Left renal cortex interstitium (tissue), 4 donors: ENCODE data around the gene WIPF1. TPM values are rescaled to one million over a fixed set of nuclear protein-coding genes. Genes with fewer than 3 reads are reported as not detected.

Experiments
- DNase-seq, 4 donors: peaks; one replicate each; pipeline ENCODE4 v3.0.0-alpha.2; 2013; ENCODE audit warnings: low read depth in 4 of 4, low spot score in 2 of 4, missing footprints in 1 of 4
- polyA plus RNA-seq, 4 donors: library from polyadenylated mRNA; unstranded; fragments of 120-200 nt; gene quantifications; one replicate each; pipeline ENCODE4 v1.2.1, GENCODE V29; 2013; ENCODE audit not compliant: insufficient read length in 4 of 4

Gene WIPF1
- polyA plus RNA-seq, 4 donors = 24.1 to 28.0 (median 26.4) TPM

DNA sequence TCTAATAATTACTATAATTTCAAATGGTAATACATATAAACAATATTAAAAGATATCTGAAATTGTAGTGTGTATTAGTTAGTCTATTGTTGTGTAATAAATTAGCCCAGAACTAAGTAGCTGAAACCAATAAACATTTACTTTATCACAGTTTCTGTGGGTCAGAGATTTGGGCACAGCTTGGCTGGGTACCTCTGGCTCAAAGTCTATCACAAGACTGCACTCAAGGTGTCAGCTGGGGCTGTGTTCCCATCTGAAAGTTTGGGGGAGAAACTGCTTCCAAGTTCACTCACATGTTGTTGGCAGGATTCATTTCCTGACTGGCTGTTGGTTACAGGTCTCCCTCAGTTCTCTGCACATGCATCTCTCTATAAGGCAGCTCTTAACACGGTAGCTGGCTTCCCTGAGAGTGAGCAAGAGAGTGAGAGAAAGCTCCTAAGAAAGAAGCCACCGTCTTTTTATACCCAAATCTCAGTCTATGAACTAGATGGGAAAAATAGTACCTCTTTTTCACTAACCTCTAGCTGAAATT lies 25.6 kb upstream of the WIPF1 start:
- no peak for DNase-seq

DNA sequence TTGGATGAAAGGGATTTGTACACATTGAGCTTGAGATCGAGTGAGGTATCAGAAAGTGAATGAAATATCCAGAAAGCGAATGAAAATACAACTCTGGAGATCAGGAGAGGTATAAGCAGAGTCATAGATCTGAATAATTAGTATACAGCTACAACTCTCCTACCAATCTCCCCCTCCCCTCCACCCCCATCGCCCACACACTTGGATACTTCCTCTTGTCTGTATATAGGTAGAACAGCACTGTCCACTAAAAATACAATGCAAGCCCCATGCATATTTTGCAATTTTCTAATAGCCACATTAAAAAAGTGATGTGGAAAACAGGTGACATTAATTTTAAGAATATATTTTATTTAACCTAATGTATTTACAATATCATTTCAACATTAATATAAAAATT lies 23.7 kb upstream of the WIPF1 start:
- no peak for DNase-seq

DNA sequence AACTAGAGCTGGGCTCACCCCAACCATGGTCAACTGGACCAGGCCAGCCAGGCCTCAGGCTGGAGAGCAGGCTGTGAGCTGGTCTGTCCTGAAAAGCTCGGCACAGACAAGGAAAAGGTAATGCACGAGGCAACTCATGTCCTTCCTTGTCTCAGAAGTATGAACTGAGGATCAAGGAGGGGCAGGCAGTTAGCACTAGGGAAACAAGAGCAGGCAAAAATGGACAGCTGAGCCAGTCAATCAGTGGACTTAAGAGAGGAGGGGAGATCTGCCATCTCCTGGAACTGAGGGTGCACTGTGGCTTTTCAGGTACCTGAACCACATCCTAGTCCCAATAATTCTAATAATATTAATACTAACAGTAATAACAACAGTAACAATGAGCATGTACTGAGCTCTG lies 20.6 kb upstream of the WIPF1 start:
- DNase-seq = no peak

DNA sequence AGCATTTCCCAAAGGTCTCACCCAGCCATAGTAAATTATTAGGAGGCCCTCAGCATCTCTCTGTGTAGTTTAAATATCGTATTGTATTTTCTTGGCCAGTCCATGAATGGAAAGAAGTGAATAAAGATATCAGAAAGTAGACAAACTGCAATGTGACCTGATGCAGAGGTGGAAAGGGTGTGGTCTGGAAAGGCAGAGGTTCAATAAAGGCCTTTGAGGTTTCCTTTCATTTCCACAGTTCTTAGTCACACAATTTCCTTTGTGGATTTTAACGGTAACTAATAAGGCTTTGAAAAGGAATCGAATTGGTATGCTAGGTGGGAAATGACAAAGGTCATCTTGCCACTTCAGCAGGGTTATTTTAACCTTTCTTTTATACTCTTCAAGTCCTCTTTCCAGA lies 20.1 kb upstream of the WIPF1 start:
- DNase-seq = no peak

DNA sequence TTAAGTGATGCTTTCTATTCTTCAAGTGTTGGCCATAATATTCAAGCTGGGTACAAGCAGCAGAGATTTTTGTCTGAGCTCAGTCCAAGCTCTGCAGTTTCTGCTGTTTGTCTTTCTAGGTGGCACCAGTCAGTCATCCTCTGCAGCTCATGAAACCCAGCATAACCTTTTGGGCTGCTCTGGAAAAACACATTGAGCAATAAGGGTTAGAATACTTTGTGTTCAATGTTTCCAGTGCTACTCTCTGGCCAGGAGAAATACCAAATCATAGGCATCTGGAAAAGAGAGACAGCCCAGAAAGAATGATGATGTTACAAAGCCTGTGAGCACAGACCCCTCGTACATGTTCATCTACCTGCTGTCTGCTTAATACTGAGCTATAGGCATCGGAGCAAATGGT lies 19.5 kb upstream of the WIPF1 start:
- DNase-seq = no peak

DNA sequence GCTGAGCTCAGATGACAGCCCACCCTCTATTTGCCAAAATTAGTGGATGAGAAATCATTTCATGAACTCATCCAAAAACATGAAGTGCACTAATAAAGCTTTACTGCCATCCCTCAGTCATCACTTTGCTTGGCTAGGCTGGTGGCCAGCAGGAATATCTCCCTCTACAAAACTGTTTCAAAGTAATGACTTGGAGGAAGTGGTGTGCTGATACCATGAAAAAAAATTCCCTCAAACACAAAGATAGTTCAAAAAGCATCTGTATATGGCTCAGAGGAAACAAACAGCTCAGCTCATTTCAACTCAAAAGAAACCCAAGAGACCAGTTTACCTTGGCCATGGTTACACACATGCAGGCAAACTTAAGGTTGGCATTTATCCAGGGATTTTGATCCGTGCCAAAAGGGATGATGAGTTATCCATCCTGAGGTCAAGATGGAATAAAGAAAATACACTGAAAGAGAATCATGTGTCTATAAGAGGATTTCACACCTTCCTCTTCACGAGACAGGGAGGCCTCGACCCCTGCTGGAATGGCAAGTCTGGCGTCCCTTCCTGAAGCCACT lies 18.4 kb upstream of the WIPF1 start:
- DNase-seq = no peak

DNA sequence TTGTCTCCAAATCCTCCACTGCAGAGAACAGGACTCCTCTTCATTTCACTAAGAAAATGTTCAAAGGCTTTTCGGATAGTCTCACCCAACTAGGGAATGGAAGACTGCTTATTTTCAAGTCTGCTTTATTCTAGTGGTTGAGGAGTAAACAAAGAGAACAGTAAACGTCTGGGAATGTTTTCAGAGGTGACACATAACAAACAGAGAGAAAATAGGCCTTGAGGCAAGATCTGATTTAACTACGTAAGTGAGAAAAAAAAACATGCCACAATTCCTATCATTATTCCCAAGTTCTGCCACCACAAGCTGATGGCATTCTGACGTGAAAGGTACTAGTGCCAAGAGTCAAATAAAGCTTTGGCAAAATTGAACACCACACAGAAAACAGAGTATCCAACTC lies 16.7 kb upstream of the WIPF1 start:
- DNase-seq = no peak

DNA sequence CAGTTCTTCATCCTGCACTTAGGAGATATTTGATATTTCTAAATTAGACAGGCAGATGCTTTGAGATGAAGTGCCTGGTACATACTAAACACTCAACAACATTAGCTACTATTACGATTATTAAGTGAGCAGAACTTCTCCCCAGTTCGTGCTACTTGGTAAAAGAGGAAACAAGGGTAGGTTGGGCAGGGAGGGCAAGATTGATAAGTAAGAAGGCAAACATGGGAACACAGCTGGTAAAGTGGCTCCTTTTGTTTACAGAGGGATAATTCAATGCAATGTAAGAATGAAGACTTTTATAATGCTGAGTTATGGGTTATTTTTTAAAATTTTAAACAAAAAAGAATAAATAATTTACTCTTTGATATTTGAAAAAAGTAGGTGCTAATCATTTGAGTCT lies 15.9 kb upstream of the WIPF1 start:
- DNase-seq = no peak

DNA sequence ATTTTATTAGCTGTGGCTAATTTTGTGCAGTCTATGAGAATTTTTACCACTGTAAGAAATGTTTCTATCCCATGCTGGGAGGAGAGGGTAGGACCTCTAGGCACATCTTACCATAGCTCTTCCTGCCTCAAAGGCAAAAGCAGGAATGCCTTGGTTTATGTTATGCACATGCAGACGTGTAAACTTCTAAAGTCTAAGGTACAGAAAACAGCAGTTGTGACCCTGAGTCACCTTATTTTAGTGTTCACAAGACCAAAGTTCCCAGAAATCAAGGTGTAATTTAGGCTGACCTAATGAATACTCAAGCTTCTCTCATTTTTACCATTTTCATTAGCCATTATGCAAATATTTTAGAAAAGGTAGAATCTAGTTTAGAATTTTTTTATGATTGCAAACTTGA lies 15.4 kb upstream of the WIPF1 start:
- no peak for DNase-seq

DNA sequence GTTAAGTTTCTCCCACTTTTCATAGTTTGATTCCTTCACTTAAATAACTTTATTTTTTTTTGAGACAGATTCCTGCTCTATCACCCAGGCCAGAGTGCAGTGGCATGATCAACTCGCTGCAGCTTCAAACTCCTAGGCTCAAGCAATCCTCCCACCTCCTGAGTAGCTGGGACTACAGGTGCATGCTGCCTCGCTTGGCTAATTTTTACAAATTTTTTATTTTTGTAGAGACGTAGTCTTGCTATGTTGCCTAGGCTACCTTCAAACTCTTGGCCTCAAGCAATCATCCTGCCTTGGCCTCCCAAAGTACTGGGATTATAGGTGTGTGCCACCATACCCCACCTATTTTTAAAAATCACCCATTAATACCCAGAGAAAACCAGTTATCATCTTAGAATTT lies 14.2 kb upstream of the WIPF1 start:
- no peak for DNase-seq

DNA sequence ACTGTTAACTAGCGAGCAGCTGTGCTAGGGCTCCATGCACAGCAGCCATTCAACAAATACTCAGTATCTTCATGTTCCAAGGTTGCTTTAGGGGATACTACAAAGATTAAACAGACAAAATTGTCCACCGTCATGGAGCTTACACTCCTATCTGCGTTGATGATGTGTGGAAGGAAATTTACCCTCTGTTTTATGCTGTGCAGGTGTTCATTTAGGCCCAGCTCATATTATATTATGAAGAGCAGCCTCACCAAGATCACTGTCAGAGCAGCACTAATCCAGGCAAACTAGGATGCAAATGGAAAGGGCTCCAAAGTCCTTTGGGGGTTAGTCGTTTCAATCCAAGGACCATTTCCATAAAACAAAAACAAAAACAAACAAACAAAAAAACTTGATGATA lies 13.4 kb upstream of the WIPF1 start:
- no peak for DNase-seq

DNA sequence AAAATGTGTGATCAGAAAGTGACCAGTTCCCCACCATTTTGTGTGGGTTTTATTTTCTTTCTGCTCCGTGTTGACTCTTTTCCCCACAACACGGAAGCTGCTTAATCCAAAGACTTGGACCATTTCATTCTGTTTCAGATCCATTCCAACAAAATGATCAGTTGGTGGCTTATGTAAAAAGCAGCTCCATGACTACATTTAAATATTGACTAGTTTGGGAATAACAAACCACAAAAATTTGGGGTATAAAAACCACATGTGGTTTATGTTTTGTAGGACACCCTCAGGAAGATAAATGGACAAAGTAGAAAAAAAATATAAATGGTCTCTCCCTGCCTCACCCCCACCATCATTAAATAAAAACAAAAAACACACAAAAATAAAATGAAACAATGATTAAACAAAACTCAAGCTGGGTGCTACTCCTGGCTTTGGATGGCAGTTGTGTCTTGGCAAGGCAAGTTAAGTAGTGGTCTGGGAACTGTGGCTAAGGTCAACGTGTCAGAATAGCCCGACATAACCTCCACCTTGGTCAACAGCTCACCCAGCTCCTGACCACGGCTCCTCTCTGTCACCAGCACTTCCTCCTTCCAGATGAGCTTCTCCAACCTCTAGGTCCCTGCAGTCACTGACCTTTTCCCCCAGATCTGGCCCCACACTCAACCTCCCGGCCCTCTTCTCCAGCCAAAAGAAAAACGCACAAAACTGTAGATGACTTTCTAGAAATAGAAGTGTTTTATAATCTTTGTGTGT lies 12.8 kb upstream of the WIPF1 start:
- no peak for DNase-seq

DNA sequence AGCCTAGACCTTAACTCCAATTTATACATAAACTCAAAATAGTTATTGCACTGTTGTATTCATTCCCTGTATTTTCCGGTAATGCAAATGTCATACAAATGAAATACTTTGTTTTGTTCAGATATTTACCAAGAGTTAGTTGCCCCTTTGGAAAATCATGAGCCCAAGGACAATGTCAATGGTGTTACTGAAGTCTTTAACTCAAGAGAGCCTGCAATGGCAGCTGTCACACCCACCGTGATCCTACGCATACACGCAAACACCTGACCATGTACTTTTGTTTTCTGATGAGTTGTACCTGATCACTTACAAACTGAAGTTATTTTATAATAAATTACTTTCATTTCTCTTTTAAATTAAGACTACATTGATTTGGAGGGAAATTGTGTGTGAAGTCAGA lies 11.7 kb upstream of the WIPF1 start:
- DNase-seq = no peak

DNA sequence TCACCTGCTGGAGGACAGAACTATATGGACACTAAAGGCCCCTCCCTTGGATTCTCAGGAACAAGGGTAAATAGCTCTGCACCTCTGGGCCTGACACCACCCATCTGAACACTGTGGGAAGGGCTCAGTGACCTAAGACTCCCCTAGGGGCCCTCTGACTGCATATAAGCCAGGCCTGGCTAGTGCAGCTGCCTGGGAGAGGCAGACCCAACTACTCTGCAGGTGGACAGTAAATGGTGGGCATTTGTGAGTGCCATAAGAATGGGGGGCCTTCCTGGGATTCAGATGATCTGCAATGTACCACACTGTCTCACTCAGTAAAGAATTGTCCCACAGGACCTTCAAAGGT lies 11.2 kb upstream of the WIPF1 start:
- no peak for DNase-seq

DNA sequence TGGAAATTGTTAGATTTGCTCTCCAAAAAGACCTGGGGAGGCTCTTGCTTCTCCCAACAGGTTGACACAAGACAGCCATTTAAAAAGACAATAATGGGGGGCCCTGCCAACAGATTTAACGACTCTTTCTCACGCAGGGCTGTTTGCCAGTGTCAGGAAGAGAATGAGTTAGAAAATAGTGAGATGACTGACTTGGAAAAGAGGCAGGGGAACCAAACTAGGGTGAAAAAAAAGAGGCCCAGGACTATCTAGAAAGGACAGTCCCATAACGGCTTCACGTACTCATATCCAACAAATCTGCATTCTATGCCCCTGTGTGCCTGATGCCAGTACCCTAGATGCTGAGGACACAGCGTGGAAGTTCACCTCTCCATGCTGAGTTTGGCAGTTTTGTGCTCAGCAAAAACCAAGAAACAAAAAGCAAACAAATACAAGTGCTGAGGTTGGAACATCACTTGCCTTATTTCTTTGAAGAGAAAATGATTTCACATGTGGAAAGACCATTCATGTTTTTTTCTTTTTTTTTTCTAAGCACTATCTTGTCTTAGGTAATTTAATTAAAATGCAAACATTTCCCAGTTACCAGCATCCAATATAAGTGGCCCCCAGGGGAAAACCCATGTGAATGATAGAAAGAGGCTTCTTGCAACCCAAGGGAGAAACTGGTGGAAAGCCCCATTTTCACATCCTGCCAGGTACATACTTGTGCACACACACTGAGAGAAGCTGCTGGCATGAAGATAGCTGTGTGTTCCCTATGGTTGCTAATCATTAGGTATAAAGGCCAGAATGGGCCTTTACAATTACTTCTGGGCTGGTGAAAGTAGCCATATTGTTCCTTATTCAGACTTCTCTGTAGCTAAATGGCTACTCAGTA lies 10.6 kb upstream of the WIPF1 start:
- DNase-seq = no peak

DNA sequence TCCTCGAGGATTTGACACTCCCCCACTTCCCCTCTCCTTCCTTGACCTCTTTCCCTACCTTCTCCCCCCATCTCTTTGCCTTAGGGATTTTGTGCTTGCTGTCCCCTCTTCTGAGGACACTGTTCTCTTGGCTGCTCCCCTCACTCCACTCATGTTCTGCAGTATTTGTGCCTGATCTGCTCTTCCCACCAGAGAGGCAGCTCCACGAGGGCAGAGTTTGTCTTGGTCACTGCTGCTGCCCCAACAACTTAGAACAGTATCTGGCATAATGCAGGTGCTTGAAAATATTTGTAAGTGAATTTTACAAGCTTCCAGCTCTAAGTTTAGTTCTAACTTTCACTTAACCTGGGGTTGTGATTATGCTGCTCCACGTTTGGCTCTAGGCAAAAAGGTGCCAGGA lies 10.0 kb upstream of the WIPF1 start:
- DNase-seq = no peak

DNA sequence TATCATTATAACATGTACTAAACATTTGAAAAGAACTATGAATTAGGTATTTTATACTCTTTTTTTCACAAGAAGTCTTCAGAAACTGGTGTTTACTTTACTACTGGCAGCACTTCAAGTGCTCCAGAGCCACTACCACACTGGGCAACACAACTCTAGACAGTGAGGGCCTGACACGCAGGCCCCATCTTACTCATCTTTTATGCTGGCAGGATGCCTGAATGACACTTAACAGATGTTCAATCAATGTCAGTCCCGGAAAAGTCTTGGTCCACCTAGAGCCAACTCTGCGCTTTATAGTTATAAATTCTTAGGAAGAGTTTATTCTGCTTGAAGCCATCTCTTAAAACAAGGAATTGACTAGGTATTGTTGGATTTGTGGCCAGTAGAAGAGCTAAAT lies 8.7 kb upstream of the WIPF1 start:
- no peak for DNase-seq

DNA sequence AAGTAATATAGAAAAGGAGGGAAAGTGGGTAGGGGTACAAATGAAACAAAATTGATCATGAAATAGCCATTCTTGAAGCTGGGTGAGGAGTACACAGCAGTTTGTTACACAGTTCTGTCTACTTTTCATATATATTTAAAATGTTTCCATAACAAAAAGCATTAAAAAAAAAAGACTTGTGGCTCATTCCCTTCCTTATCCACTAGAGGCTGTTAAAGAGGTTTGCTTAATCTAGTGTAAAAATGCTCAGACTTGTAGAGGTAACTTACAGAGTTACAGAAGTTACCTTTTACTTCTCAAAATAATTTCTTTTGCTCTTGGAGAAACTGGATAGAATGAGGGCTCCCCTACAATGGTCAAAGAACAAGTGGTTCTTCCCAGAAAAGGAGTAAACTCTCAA lies 8.1 kb upstream of the WIPF1 start:
- DNase-seq = no peak

DNA sequence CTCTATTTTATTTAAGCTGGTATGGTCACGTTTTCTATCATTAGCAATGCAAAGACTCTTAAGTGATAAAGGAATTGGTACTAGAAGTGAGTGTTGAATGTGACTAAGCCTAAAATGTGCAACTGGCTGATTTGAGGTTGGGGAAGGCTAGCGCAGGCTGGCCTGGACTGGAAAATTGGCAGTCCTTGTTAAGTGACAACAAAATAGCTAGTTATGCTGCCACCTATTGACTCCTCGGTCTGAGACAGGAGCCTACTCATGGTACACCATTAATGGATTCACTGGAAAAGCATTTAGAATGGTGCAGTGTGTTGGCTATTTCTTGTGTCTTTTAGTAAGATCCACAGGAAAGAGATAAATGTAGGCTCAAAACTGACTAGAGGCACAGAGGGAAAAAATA lies 5.7 kb upstream of the WIPF1 start:
- DNase-seq = no peak

DNA sequence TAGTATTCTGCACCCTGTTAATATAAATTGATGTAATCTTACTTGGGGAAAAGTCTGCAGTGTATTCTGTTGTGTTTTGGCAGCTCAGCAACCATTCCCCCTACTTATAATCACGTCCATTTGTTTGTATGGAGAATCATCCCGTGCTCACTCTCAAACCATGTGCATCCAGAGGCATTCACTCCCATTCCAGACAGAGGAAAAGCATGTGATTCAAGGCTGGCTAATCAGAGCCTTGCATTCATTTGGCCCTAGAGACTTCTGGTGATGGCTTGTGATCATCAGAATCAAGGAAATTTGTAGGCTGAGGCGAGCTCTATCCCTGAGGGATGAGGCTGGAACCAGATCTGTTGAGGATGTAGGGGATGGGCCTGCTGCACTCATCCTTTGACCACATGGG lies 5.1 kb upstream of the WIPF1 start:
- no peak for DNase-seq

DNA sequence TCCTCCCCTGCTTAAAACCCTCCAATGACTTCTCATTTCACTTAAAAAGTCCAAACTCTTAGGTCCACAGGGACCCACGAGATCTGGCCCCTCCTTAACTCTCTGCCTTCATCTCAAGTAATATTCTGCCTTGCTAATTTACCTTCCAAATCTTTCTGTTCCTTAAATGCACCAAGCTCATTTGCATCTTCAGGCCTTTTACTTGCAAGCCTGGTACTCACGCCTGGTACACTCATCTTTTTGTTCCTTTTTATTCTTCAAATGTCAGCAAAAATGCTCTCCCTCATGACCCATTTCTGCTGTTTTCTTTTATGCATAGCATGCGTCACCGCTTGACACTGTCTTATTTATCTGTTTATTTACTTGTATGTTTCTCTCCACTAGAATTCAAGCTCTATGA lies 2.7 kb upstream of the WIPF1 start:
- DNase-seq = no peak
